NCI-H1417 treated with DMSO at 0.1 percent for 48 hours (cell line): ENCODE results near the gene C10orf90.
"Not testable (repeated sequence)": the region's sequence is repeated elsewhere in the genome, so short reads cannot be mapped to it uniquely, and the experiment has no call there.

Experiments used
- DNase-seq: peaks from one replicate; lab custom pipeline; 2025; lab: John Stamatoyannopoulos, UW

The C10orf90 gene

DNA sequence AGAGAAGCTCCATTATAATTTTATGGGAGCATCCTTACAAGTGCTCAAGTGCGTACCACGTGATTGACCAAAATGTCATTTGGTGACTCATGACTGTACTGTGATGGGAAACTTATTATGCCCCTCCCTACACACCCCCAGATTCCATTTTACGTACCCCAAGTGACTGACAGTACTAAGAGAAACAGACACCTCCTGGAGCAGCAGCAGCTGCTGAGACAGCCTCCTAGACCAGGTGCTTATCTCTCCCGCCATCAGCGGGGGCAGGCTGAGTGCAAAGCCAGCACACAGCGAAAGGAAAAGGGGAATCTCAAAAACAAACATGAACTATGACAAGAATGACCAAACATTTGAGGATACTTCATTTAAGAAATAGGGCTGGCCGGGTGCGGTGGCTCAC, 278.0 kb downstream of the C10orf90 start:
- DNase-seq = no peak

DNA sequence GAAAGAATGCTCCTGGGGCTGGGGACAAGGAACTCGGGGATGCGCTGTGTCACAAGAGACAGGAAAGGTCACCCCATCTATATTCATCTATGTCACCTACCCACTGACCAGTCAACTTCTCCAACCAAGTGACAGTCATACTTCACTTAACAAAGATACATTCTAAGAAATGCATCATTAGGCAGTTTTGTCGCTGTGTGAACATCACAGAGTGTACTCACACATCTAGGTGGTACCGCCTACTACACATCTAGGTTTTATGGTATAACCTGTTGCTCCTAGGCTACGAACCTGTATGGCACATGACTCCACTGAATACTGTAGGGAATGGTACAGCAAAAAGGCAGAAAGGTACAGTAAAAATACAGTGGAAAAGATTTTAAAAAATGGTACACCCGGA, 278.4 kb downstream of the C10orf90 start:
- no peak for DNase-seq

DNA sequence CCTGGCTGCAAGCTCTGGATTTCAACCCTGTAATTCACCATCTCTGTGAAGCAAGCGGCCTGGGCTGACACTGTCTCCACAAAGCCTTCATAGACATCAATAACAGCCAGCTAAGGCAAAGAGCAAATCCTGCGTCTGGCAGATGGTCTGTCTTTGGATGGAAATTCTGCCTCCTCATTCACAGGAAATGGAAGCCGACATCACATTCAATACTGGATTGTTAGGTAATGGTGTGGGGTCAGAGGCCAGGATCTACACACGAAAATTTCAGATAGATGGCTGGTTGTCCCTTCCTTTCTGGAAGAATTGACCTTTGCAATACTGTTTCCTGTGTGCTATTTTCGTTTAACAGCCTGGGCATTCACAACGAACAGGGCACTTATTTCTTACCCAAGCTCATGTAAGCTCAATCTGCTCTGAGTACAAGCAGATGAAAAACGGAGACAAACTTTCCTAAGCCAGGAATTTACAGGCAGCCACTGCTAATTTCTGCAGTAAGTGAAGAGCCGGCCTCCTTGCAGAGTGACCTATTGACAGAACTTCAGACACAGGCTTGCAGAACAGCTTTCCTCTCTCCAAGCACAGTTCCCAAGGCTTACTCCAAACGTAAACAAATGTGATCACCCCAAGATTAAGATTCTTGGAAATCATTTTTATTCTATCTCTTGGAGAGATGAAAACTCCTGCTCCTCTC, 279.2 kb downstream of the C10orf90 start:
- no peak for DNase-seq

DNA sequence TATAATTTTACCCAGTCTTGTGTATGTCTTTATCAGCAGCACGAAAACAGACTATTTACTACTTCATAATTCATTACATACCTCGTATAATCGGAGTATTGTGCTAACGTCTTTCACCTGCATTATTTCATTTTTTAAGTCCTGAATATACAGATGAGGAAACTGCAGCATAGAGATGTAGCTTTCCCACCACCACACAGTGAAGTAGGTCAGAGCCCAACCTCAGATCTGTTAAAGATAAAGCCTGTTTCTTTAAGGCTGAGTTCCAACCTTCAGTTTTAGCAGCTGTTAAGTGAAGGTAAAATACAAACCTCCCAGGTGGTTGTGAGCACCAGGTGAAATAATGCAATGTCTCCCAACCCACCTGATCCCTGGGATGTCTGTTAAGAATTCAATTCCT, 280.2 kb downstream of the C10orf90 start:
- no peak for DNase-seq

DNA sequence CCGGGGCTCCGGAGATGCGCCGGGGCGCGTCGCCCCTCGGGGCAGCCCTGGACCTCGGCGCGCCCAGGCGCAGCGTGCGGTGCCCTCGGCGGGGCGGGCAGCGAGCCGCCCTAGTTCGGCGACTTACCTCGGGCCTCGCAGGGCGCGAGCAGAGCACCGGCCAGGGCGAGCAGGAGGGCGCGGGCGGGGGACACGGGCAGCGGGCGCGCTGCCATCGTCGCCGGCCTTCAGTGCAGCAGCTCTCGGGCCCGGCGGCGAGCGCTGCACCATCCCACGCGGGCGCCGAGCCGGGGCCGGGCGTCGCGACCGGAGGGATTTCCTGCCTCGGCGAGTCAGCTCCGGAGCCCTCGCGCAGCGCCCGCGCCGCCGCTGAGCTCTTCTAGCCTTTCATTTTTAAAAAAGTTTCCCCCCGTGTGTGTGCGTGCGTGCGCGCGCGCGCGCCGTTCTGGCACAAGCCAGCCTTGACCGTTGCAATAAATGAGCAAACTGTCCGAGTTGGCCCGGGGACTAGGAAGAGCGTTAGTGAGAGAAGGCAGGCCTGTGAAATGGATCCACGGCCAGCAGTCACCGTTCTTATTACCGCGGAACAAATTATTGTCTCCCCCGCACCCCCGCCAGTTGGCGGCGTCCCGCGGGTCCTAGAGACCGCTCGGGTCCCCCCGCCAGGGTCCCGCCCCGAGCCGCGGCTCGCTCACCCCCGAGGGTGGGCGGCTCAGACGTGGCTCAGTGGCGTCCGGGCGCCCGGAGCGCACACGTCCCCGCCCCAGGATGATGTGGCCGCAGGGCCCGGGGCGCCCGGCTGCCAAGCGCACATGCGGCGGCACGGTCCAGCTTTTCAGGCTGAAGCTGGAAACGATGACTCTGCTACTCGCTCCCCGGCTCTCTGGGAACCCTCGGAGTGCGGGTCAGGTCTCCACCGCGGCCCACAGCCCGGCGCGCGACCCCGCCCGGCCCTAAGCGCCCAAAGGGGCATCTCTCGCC, 282.3 kb downstream of the C10orf90 start, which contains the start of gene ADAM12:
ADAM12 (minus strand) TSS at position 547 of the 981 bp plus-strand sequence; CDS start at position 215, 332 bp downstream.
- no peak for DNase-seq

DNA sequence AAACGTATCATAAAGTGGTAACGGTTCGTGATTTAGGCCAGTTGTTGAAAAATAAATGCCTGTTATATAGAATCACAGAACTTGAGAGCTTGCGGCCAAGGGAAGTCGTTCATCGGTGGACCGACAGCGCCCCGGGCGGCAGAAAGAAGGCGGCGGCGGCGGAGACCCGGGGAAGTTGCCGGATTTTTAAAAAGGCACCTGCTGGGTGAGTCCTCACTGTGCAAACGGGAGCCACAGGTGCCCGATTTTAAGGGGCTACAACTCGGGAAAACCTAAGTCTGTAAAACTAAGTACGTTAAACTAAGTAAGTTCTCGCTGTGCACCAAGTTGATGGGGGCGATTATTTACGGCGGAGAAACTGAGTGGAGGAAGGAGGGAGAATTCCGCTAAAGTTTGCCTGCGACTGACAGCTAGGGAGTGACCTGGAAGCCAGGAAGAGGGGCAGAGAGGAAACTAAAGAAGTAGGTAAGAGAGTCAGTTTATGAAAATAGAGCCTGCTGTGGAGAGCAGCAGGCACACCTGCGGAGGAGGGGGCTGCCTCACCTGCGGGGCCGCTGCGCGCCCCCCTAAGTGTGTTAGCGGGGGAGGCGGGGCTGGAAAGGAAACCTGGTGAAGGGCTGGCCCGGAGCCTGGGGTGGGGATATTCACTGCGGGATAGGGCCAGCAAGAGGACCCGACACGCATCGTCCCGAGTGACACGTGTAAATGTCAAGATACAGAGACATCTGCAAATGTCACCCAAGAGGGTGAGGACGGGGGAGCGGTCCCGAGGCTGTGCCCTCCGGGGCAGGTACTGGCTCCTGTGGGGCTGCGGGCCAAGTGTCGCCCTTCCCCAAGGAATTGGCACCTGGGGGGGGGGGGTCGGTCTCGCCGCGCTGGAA, 283.2 kb downstream of the C10orf90 start:
- DNase-seq = no peak

DNA sequence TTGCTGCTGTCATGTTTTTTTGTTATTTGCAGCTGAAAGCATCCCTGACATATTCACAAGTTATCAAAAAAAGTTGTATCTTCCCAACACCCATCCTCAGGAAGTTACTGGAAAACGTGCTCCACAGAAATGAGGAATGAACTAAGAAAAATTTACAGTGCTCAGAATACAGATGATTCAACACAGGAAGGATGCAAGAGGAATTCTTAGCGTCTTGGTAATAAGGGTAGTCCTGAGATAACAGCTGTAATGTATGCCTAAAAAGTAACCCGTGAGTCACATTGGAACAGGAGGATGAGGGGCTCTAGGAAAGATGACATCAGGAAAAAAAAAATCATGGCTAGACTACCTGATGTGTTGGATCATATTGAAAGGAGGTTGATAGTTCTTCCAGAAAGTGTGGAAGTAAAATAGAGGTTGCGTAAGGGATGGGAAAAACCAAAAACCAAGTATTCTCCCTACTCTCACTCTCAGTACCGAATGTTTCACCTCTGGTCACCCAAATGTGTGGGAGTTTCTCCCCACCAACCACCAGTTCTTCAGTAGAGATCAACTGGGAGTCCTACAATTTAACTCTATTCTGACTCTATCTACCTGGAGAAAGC, 286.1 kb downstream of the C10orf90 start:
- DNase-seq = no peak

DNA sequence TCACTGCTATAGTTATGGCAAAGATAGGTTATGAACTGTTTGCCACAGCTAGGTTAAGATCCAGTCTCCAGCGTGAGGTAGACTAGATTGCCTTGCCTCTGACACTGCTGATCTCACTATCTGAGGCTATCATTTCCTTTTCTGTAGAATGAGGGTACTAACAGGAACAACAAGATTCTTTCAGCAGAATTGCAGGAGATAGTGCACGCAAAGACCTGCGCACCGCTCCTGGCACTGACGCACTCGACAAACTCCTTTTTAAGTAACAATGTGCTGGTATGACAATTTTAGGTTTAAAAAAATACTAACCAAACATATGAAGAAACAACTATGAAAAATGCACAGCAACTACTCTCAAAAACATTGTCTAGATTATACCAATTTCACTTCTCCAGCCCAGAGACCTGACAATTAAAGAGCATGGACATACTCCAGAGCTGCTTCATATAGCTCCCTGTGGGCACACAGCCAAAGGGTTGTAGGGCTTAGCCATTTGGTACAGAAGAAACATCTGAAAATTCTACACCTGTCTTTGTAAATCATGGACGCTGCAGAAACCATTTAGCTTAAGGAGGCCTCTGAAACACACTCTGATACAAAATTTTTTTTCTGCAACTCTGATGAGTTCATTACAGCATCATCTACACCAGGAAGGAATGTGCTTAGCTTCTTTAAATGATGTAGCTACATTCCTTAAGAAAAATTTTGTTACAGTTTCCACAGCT, 290.0 kb downstream of the C10orf90 start:
- DNase-seq = no peak

DNA sequence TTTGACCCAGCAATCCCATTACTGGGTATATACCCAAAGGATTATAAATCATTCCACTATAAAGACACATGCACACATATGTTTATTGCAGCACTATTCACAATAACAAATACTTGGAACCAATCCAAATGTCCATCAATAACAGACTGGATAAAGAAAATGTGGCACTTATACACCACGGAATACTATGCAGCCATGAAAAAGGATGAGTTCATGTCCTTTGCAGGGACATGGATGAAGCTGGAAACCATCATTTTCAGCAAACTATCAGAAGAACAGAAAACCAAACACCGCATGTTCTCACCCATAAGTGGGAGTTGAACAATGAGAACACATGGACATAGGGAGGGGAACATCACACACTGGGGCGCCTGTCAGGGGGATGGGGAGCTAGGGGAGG, 291.3 kb downstream of the C10orf90 start:
- DNase-seq = not testable (repeated sequence)

DNA sequence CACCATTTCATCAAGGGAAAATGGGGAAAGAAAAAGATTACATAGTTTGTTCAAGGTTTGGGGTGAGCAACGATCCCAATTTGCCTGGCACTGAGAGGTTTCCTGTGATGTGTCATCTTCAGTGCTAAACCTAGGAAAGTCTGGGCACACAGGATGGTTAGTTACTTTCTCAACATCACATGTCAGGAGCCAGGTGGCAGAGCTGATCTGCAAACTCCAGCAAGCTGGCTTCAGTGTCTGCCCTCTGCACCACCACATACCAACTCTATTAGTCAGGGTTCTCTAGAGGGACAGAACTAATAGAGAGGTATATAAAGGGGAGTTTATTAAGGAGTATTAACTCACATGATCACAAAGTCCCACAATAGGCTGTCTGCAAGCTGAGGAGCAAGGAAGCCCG, 293.5 kb downstream of the C10orf90 start:
- no peak for DNase-seq

DNA sequence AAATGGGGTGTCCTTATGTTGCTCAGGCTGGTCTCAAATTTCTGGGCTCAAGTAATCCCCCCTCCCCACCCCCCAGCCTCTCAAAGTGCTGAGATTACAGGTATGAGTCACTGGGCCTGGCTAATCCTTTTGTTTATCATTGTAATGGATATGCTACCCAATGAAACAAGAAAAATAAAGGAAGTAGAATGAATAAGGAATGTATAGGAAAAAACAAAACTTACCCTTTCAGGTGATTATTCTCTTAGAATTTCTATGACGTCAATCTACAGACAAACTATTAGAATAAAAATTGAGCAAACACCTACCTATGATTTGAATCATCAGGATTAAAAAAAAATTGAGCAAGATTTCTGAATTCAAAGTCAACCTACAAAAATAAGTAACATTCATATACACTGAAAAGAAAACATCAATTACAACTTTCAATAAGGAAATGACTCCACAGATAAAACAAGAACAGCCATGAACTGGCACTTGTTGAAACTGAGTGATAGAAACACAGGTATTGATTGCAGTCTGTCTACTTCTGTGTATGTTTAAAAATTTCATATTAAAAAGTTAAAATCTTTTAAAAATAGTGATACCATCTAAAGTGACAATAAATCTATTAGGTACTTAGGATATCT, 294.5 kb downstream of the C10orf90 start:
- DNase-seq = no peak

DNA sequence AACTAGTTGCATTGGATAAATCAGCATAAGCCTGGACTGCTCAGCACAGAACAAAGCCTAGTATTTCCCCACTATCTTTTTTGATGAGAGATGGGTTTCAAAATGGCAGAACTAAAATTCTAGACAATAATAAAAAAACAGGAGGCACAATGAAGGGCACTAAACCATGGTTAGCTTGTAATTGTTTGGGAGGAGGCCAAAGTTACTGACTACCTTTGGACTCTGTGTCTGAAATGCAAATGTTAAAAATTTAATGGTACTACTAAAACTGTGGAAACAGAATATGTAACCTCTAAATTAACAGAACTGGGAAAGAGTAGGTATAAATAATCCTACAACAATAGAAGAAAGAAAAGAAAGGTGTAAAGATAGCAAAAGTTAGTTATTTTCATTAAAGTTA, 295.2 kb downstream of the C10orf90 start:
- no peak for DNase-seq
